ENCODE measurements around the gene MAP4K3.

Gene MAP4K3

GRCh38 chr2:39413063-39413737 lies 23.9 kb downstream of the MAP4K3 start:
- Histone ChIP-seq H3K36me3 (ENCODE audit: control insufficient read depth, insufficient read depth, low read length) (no peaks in the 10 kb centered on the region), H3K79me2 (peaks cover 39% of the 10 kb centered on the region), H3K4me2 (ENCODE audit: low read length) (no peak overlapping the region), H3K27ac (no peak overlapping the region), H3K4me1 (peaks cover 5% of the 10 kb centered on the region), H3K9ac (no peak overlapping the region), H3K27me3 (ENCODE audit: control insufficient read depth, insufficient read depth, low read length) (no peaks in the 10 kb centered on the region), H3K9me3 (ENCODE audit: control insufficient read depth, low read length) (no peaks in the 10 kb centered on the region), H2AFZ (no peak overlapping the region), H3K4me3 (ENCODE audit: low read depth, low read length) (no peak overlapping the region)
- TF ChIP-seq, protein P1, sequence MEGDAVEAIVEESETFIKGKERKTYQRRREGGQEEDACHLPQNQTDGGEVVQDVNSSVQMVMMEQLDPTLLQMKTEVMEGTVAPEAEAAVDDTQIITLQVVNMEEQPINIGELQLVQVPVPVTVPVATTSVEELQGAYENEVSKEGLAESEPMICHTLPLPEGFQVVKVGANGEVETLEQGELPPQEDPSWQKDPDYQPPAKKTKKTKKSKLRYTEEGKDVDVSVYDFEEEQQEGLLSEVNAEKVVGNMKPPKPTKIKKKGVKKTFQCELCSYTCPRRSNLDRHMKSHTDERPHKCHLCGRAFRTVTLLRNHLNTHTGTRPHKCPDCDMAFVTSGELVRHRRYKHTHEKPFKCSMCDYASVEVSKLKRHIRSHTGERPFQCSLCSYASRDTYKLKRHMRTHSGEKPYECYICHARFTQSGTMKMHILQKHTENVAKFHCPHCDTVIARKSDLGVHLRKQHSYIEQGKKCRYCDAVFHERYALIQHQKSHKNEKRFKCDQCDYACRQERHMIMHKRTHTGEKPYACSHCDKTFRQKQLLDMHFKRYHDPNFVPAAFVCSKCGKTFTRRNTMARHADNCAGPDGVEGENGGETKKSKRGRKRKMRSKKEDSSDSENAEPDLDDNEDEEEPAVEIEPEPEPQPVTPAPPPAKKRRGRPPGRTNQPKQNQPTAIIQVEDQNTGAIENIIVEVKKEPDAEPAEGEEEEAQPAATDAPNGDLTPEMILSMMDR (IDR thresholded peaks at IDR 0.05): no peak

DNA sequence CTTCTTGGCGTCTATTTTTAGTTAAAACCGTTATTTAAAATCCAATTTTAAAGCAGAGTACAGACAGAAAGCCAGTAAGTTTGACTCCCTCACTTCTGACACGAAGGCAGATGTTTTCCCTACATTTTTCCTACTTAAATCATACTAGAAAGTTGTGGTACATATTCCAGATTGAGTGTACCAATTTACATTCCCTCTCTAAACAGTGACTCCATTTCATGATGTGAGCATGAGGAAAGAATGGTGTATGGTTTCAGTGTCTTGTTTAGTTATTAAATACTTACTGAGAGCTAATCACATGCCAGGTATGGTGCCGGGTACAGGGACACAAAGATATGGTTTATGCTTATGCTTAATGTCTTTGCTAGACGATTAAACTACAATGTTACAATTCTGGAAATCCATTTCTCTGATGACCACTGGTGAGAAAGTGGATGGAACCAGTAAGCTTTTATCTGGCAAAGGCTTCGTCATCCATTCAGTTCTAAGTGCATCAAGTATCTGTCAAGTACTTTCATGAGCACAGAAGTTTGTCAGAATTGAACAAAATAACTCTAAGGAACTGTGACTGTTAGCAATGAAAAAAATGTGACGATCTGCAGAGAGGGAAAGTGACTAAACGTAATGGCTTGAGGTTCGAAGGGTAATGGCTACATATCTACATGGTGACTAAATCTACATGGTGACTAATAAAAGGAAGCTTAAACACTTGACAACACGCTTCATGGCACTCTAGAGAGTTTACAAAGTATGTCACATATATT lies 25.7 kb downstream of the MAP4K3 start:
- H3K27ac ChIP-seq: no peak overlapping the region
- H3K9me3 ChIP-seq (ENCODE audit: control insufficient read depth, low read length): no peaks in the 10 kb centered on the region
- TF ChIP-seq, protein P1 (IDR thresholded peaks at IDR 0.05): no peak
- no peaks in the 10 kb centered on the region for H3K27me3 ChIP-seq (ENCODE audit: control insufficient read depth, insufficient read depth, low read length)
- no peaks in the 10 kb centered on the region for H3K36me3 ChIP-seq (ENCODE audit: control insufficient read depth, insufficient read depth, low read length)
- H3K79me2 ChIP-seq: peaks cover 42% of the 10 kb centered on the region
- no peak overlapping the region for H2AFZ ChIP-seq
- no peak overlapping the region for H3K4me2 ChIP-seq (ENCODE audit: low read length)
- no peak overlapping the region for H3K4me3 ChIP-seq (ENCODE audit: low read depth, low read length)
- no peak overlapping the region for H3K9ac ChIP-seq
- peaks cover 5% of the 10 kb centered on the region for H3K4me1 ChIP-seq

DNA sequence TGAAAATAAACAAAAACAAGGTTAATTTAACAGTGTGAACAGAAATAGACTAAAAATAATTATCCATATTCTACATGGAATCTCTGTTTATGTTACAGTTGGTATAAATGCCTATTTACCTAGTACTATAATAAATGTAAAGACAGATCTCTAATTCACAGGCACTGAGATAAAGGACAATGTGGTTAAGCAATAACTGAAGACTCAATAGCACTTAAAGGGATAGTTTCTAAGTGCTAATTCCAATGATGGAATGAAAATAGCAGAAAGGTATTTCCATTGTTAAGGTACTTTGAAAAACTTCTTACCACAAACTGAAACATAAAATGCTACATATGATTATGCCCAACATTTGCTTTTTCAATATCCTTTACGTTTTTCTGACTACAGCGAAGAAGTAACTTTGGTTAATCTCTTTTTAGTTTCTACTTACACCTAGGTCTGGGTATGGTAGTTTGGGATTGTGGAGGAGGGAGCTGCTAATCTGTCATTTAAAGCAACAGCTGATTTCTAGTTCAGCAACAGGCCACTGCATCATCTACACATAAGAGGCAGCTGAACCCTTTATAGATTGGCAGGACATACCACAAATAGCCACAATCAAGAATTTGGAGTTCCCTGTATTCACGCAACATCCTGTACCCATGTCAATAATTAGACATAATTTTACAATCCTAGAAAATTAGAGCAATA lies 27.2 kb downstream of the MAP4K3 start:
- Histone ChIP-seq H3K9me3 (ENCODE audit: control insufficient read depth, low read length) (no peaks in the 10 kb centered on the region), H2AFZ (no peak overlapping the region), H3K9ac (no peak overlapping the region), H3K4me3 (ENCODE audit: low read depth, low read length) (no peak overlapping the region), H3K27me3 (ENCODE audit: control insufficient read depth, insufficient read depth, low read length) (no peaks in the 10 kb centered on the region), H3K36me3 (ENCODE audit: control insufficient read depth, insufficient read depth, low read length) (no peaks in the 10 kb centered on the region), H3K79me2 (peaks cover 45% of the 10 kb centered on the region), H3K4me1 (peaks cover 12% of the 10 kb centered on the region), H3K27ac (no peak overlapping the region), H3K4me2 (ENCODE audit: low read length) (no peak overlapping the region)
- TF ChIP-seq, protein P1 (IDR thresholded peaks at IDR 0.05): no peak

- Histone ChIP-seq H3K27ac (no peak overlapping the region), H3K9me3 (ENCODE audit: control insufficient read depth, low read length) (no peaks in the 10 kb centered on the region), H2AFZ (no peak overlapping the region), H3K36me3 (ENCODE audit: control insufficient read depth, insufficient read depth, low read length) (no peaks in the 10 kb centered on the region), H3K4me2 (ENCODE audit: low read length) (peak overlapping the region; percentile 53), H3K27me3 (ENCODE audit: control insufficient read depth, insufficient read depth, low read length) (no peaks in the 10 kb centered on the region), H3K9ac (no peak overlapping the region), H3K4me1 (peaks cover 12% of the 10 kb centered on the region), H3K4me3 (ENCODE audit: low read depth, low read length) (no peak overlapping the region), H3K79me2 (peaks cover 40% of the 10 kb centered on the region)
- TF ChIP-seq, protein P1 (IDR thresholded peaks at IDR 0.05): no peak
Observed at GRCh38 chr2:39408351-39409136, 28.5 kb downstream of the MAP4K3 start.

All from parathyroid adenoma (tissue), 2 donors.